NCI-H1694 treated with DMSO at 0.1 percent for 48 hours (cell line): ENCODE results near the gene WNK1.
A peak's percentile ranks its signal among the peaks of the same experiment; 100 is the strongest.
"Not testable (repeated sequence)": the region's sequence is repeated elsewhere in the genome, so short reads cannot be mapped to it uniquely, and the experiment has no call there.

Experiments used
- DNase-seq: peaks from one replicate; lab custom pipeline; 2025; lab: John Stamatoyannopoulos, UW

The WNK1 gene

GRCh38 chr12:911191-911826 is 158.9 kb downstream of the WNK1 start:
- DNase-seq = no peak

- DNase-seq = no peak
These were observed 160.3 kb downstream of the WNK1 start for GRCh38 chr12:912466-913235.

GRCh38 chr12:913919-914698 is 161.7 kb downstream of the WNK1 start:
- DNase-seq = no peak

GRCh38 chr12:915090-915489 is 162.7 kb downstream of the WNK1 start:
- DNase-seq = no peak

- DNase-seq = no peak
These were observed 163.9 kb downstream of the WNK1 start for GRCh38 chr12:916240-916639.

GRCh38 chr12:916712-917445 is 164.5 kb downstream of the WNK1 start:
- DNase-seq = no peak

GRCh38 chr12:920676-921075 is 168.3 kb downstream of the WNK1 start:
- no peak for DNase-seq

GRCh38 chr12:922285-922684 is 169.9 kb downstream of the WNK1 start:
- no peak for DNase-seq

GRCh38 chr12:926641-927040 is 174.3 kb downstream of the WNK1 start:
- DNase-seq = no peak

- DNase-seq = no peak
These were observed 178.7 kb downstream of the WNK1 start for GRCh38 chr12:931060-931459.

GRCh38 chr12:931591-931990 is 179.2 kb downstream of the WNK1 start:
- DNase-seq = no peak

GRCh38 chr12:935891-936290 is 183.5 kb downstream of the WNK1 start:
- not testable (repeated sequence) for DNase-seq

GRCh38 chr12:936377-937345 is 184.3 kb downstream of the WNK1 start:
- DNase-seq = no peak

GRCh38 chr12:938810-939209 is 186.4 kb downstream of the WNK1 start:
- no peak for DNase-seq

- DNase-seq = no peak
These were observed 190.7 kb downstream of the WNK1 start for GRCh38 chr12:943051-943450.

- DNase-seq = no peak
These were observed 191.8 kb downstream of the WNK1 start for GRCh38 chr12:944211-944610.

GRCh38 chr12:946212-946611 is 193.8 kb downstream of the WNK1 start:
- no peak for DNase-seq

GRCh38 chr12:946631-947030 is 194.3 kb downstream of the WNK1 start:
- DNase-seq = no peak

- DNase-seq = no peak
These were observed 195.9 kb downstream of the WNK1 start for GRCh38 chr12:948238-948637.

GRCh38 chr12:949453-950191 is 197.2 kb downstream of the WNK1 start, which contains the start of gene RAD52:
RAD52 (minus strand) TSS chr12:949694; CDS start chr12:933058, 16,636 bp downstream.
- peak; percentile 99 for DNase-seq
